Measurements from ENCODE around the gene CDH23.

Gene CDH23

GRCh38 chr10:71555087-71555723, 158.5 kb downstream of the CDH23 start:
- Histone ChIP-seq H3K4me3 (ENCODE audit: severe bottlenecking) (no peak overlapping the region), H3K27me3 (ENCODE audit: insufficient read depth, poor library complexity, severe bottlenecking) (no peaks in the 10 kb centered on the region), H3K4me1 (ENCODE audit: insufficient read depth, poor library complexity, severe bottlenecking) (no peaks in the 10 kb centered on the region), H3K27ac (ENCODE audit: poor library complexity, severe bottlenecking) (no peak overlapping the region), H3K36me3 (ENCODE audit: low read depth) (no peaks in the 10 kb centered on the region), H3K9me3 (ENCODE audit: severe bottlenecking) (no peaks in the 10 kb centered on the region)
- DNase-seq (ENCODE audit: low spot score): no peak
- TF ChIP-seq CTCF (IDR thresholded peaks at IDR 0.05; ENCODE audit: poor library complexity, severe bottlenecking): no peak
- no peak for ATAC-seq (ENCODE audit: low read depth)

- H3K27ac ChIP-seq (ENCODE audit: poor library complexity, severe bottlenecking): no peak overlapping the region
- no peaks in the 10 kb centered on the region for H3K4me1 ChIP-seq (ENCODE audit: insufficient read depth, poor library complexity, severe bottlenecking)
- no peaks in the 10 kb centered on the region for H3K36me3 ChIP-seq (ENCODE audit: low read depth)
- no peaks in the 10 kb centered on the region for H3K27me3 ChIP-seq (ENCODE audit: insufficient read depth, poor library complexity, severe bottlenecking)
- DNase-seq (ENCODE audit: low spot score): no peak
- no peak for TF ChIP-seq CTCF (IDR thresholded peaks at IDR 0.05; ENCODE audit: poor library complexity, severe bottlenecking)
- H3K4me3 ChIP-seq (ENCODE audit: severe bottlenecking): no peak overlapping the region
- ATAC-seq (ENCODE audit: low read depth): no peak
- H3K9me3 ChIP-seq (ENCODE audit: severe bottlenecking): no peaks in the 10 kb centered on the region
Observed at GRCh38 chr10:71555724-71556119, 159.0 kb downstream of the CDH23 start.

GRCh38 chr10:71558991-71559390, 162.3 kb downstream of the CDH23 start:
- TF ChIP-seq CTCF (IDR thresholded peaks at IDR 0.05; ENCODE audit: poor library complexity, severe bottlenecking): no peak
- H3K27ac ChIP-seq (ENCODE audit: poor library complexity, severe bottlenecking): no peak overlapping the region
- DNase-seq (ENCODE audit: low spot score) (no peak), ATAC-seq (ENCODE audit: low read depth) (no peak)
- H3K36me3 ChIP-seq (ENCODE audit: low read depth): no peaks in the 10 kb centered on the region
- H3K9me3 ChIP-seq (ENCODE audit: severe bottlenecking): no peaks in the 10 kb centered on the region
- H3K27me3 ChIP-seq (ENCODE audit: insufficient read depth, poor library complexity, severe bottlenecking): no peaks in the 10 kb centered on the region
- no peaks in the 10 kb centered on the region for H3K4me1 ChIP-seq (ENCODE audit: insufficient read depth, poor library complexity, severe bottlenecking)
- no peak overlapping the region for H3K4me3 ChIP-seq (ENCODE audit: severe bottlenecking)

DNA sequence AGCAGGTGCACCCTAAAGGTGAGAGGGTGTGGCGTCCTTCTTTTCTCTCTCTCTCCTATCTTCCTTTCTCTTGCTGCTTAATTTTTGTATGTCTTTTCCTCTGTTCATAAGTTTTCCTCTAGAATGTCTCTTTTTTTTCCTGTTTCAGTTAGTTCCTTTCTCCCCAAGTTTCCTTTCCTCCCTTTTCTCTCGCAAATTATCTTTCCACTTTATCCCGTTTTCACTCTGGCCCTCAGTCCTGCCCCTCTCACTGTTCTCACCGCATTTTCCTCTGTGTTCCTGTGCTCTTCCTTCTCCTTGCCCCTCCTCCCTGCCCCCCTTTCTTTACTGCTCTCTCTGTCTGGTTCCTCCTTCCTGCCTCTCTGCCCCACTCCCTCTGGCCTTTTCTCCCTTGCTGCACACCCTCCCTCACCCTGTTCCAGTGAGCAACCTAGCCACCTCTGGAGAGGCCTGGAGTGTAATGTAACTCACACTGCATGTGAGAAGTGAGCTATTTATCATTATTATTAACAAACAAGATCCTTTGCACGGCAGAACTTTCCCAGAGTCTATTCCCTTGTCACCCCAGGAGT, 164.4 kb downstream of the CDH23 start:
- no peak for TF ChIP-seq CTCF (IDR thresholded peaks at IDR 0.05; ENCODE audit: poor library complexity, severe bottlenecking)
- ATAC-seq (ENCODE audit: low read depth) (no peak), DNase-seq (ENCODE audit: low spot score) (no peak)
- H3K9me3 ChIP-seq (ENCODE audit: severe bottlenecking): no peaks in the 10 kb centered on the region
- H3K36me3 ChIP-seq (ENCODE audit: low read depth): no peaks in the 10 kb centered on the region
- no peaks in the 10 kb centered on the region for H3K27me3 ChIP-seq (ENCODE audit: insufficient read depth, poor library complexity, severe bottlenecking)
- no peaks in the 10 kb centered on the region for H3K4me1 ChIP-seq (ENCODE audit: insufficient read depth, poor library complexity, severe bottlenecking)
- H3K4me3 ChIP-seq (ENCODE audit: severe bottlenecking): no peak overlapping the region
- no peak overlapping the region for H3K27ac ChIP-seq (ENCODE audit: poor library complexity, severe bottlenecking)

GRCh38 chr10:71562181-71562580, 165.5 kb downstream of the CDH23 start:
- no peak for TF ChIP-seq CTCF (IDR thresholded peaks at IDR 0.05; ENCODE audit: poor library complexity, severe bottlenecking)
- Histone ChIP-seq H3K27me3 (ENCODE audit: insufficient read depth, poor library complexity, severe bottlenecking) (no peaks in the 10 kb centered on the region), H3K4me3 (ENCODE audit: severe bottlenecking) (no peak overlapping the region), H3K9me3 (ENCODE audit: severe bottlenecking) (no peaks in the 10 kb centered on the region), H3K36me3 (ENCODE audit: low read depth) (no peaks in the 10 kb centered on the region), H3K27ac (ENCODE audit: poor library complexity, severe bottlenecking) (no peak overlapping the region), H3K4me1 (ENCODE audit: insufficient read depth, poor library complexity, severe bottlenecking) (no peaks in the 10 kb centered on the region)
- ATAC-seq (ENCODE audit: low read depth): no peak
- no peak for DNase-seq (ENCODE audit: low spot score)
